H1 (cell line): Measurements from ENCODE around the gene LAIR2.

Experiments
- ATF3 ChIP-seq: IDR thresholded peaks from 2 replicates; pipeline ENCODE4 v1.6.1; 2011; ENCODE audit warnings: low read depth, mild to moderate bottlenecking, low read length; ENCODE audit not compliant: insufficient read depth
- CBX5 ChIP-seq: fragments of 300-800, 300-1000 bp; sonication (generic); IDR thresholded peaks from 2 replicates; pipeline ENCODE4 v1.7.1; 2016; ENCODE audit warnings: antibody characterized with exemption, low read length, low read depth
- CTBP2 ChIP-seq: IDR thresholded peaks from 2 replicates; pipeline ENCODE4 v1.7.0; 2011; ENCODE audit warnings: borderline replicate concordance, mild to moderate bottlenecking, moderate library complexity, mixed read lengths, low read length; ENCODE audit not compliant: insufficient read depth, insufficient read length
- CTCF ChIP-seq, 3 experiments: IDR thresholded peaks; 1 replicate in 2 of 3; 2 replicates in 1 of 3; pipeline versions ENCODE4 v1.5.1 to v1.6.1; 2011; ENCODE audit warnings: low read length in 3 of 3, mild to moderate bottlenecking in 3 of 3, inconsistent platforms in 2 of 3, low read depth in 1 of 3, moderate library complexity in 1 of 3; ENCODE audit not compliant: insufficient read depth in 1 of 3; ENCODE audit errors: control extremely low read depth in 1 of 3
- EP300 ChIP-seq, 2 experiments: IDR thresholded peaks; 1 replicate in 1 of 2; 2 replicates in 1 of 2; pipeline ENCODE4 v1.6.1; 2011 to 2012; ENCODE audit warnings: low read depth in 2 of 2, low read length in 2 of 2, mild to moderate bottlenecking in 2 of 2, borderline replicate concordance in 1 of 2, inconsistent platforms in 1 of 2, moderate library complexity in 1 of 2
- GTF2F1 ChIP-seq: IDR thresholded peaks from 2 replicates; pipeline ENCODE4 v1.6.1; 2012; ENCODE audit warnings: low read depth, low read length, improper control_type of control experiment, borderline replicate concordance
- POLR2AphosphoS5 ChIP-seq: IDR thresholded peaks from 2 replicates; pipeline ENCODE4 v1.6.1; 2011; ENCODE audit warnings: low read depth, low read length
- RAD21 ChIP-seq, 2 experiments: IDR thresholded peaks in 1 of 2; conservative IDR thresholded peaks in 1 of 2; 2 replicates each; pipeline ENCODE4 v1.6.1; 2011; ENCODE audit warnings: low read depth in 2 of 2, low read length in 2 of 2, improper control_type of control experiment in 1 of 2, inconsistent platforms in 1 of 2, mild to moderate bottlenecking in 1 of 2, moderate library complexity in 1 of 2
- TAF1 ChIP-seq: IDR thresholded peaks from 2 replicates; pipeline ENCODE4 v1.6.1; 2011; ENCODE audit warnings: mild to moderate bottlenecking, low read depth, low read length
- YY1 ChIP-seq: IDR thresholded peaks from 2 replicates; pipeline ENCODE4 v1.6.1; 2011; ENCODE audit warnings: low read depth, mild to moderate bottlenecking, low read length

- TF ChIP-seq CTCF (IDR thresholded peaks at IDR 0.05; ENCODE audit: control extremely low read depth in 1 of 3, insufficient read depth in 1 of 3, low read depth in 1 of 3, low read length in 3 of 3) (no peak), POLR2AphosphoS5 (no peak), CTBP2 (no peak), YY1 (no peak), RAD21 (IDR thresholded peaks at IDR 0.05 in 1 of 2, conservative IDR thresholded peaks at IDR 0.05 in 1 of 2; ENCODE audit: low read depth in 2 of 2, low read length in 2 of 2) (no peak), EP300 (IDR thresholded peaks at IDR 0.05; ENCODE audit: borderline replicate concordance in 1 of 2, low read depth in 2 of 2, low read length in 2 of 2) (no peak), TAF1 (no peak), CBX5 (no peak), ATF3 (no peak), GTF2F1 (no peak)
These were observed 46.2 kb downstream of the LAIR2 start for GRCh38 chr19:54548806-54549205.
